HepG2 (cell line): ENCODE data around the gene ANLN. TPM values are rescaled to one million over a fixed set of nuclear protein-coding genes. Genes with fewer than 3 reads are reported as not detected.
A peak's percentile ranks its signal among the peaks of the same experiment; 100 is the strongest.

Source experiments
- ADNP ChIP-seq: sonication (generic); formaldehyde crosslinking; IDR thresholded peaks from 2 replicates; pipeline ENCODE4 v1.4.0; 2020; ENCODE audit warnings: missing genetic modification reagents
- ASH2L ChIP-seq: fragments of 300-600, 200-600 bp; sonication (generic); IDR thresholded peaks from 2 replicates; pipeline ENCODE4 v1.7.0; 2017; ENCODE audit warnings: low read depth, mild to moderate bottlenecking, moderate library complexity, mixed read lengths, low read length; ENCODE audit not compliant: insufficient read length
- GABPA ChIP-seq, 2 experiments: IDR thresholded peaks; 2 replicates each; pipeline ENCODE4 v1.6.1; 2011 to 2016; ENCODE audit warnings: low read depth in 2 of 2, low read length in 1 of 2, missing biosample characterization in 1 of 2, missing genetic modification characterization in 1 of 2
- GATA4 ChIP-seq: sonication (generic); IDR thresholded peaks from 2 replicates; pipeline ENCODE4 v1.6.1; 2016; ENCODE audit warnings: antibody characterized with exemption, low read depth, borderline replicate concordance
- GTF2F1 ChIP-seq: fragments of 150-350 bp; IDR thresholded peaks from 2 replicates; pipeline ENCODE4 v1.6.1; 2014; ENCODE audit warnings: low read length
- HDAC1 ChIP-seq: sonication (generic); formaldehyde crosslinking; IDR thresholded peaks from 2 replicates; pipeline ENCODE4 v1.5.1; 2020; ENCODE audit warnings: mild to moderate bottlenecking, missing genetic modification reagents
- HMGA1 ChIP-seq: sonication (generic); formaldehyde crosslinking; conservative IDR thresholded peaks from 2 replicates; pipeline ENCODE4 v1.4.0; 2020; ENCODE audit warnings: missing genetic modification reagents
- HNF4A ChIP-seq: sonication (generic); formaldehyde crosslinking; IDR thresholded peaks from 2 replicates; pipeline ENCODE4 v1.4.0; 2020; ENCODE audit warnings: missing genetic modification reagents
- MLXIP ChIP-seq: sonication (generic); formaldehyde crosslinking; IDR thresholded peaks from 2 replicates; pipeline ENCODE4 v1.9.0; 2021; ENCODE audit warnings: missing genetic modification reagents, borderline replicate concordance
- REXO4 ChIP-seq: sonication (generic); formaldehyde crosslinking; IDR thresholded peaks from 2 replicates; pipeline ENCODE4 v1.8.0; 2022; ENCODE audit warnings: missing genetic modification reagents, mild to moderate bottlenecking, borderline replicate concordance
- SAP130 ChIP-seq: IDR thresholded peaks from 2 replicates; pipeline ENCODE4 v1.6.1; 2016; ENCODE audit warnings: low read depth
- SP1 ChIP-seq, 2 experiments: fragments of 450-650 bp in 1 of 2; sonication (generic) in 1 of 2; formaldehyde crosslinking in 1 of 2; IDR thresholded peaks; 2 replicates each; pipeline versions ENCODE4 v1.4.0 to v1.6.1; 2016 to 2020; ENCODE audit warnings: missing genetic modification reagents in 1 of 2
- SPEN ChIP-seq: sonication (generic); formaldehyde crosslinking; IDR thresholded peaks from 2 replicates; pipeline ENCODE4 v1.5.1; 2020; ENCODE audit warnings: low read depth, mild to moderate bottlenecking, missing genetic modification reagents
- TCF7 ChIP-seq: sonication (generic); IDR thresholded peaks from 2 replicates; pipeline ENCODE4 v1.6.1; 2016; ENCODE audit warnings: antibody characterized with exemption, low read depth
- TFE3 ChIP-seq: IDR thresholded peaks from 2 replicates; pipeline ENCODE4 v1.6.1; 2016
- THAP11 ChIP-seq: IDR thresholded peaks from 2 replicates; pipeline ENCODE4 v1.6.1; 2016; ENCODE audit warnings: missing biosample characterization, missing genetic modification reagents
- ZFP36 ChIP-seq: fragments of 150-350 bp; IDR thresholded peaks from 2 replicates; pipeline ENCODE4 v1.6.1; 2018; ENCODE audit warnings: borderline replicate concordance, low read length, low read depth; ENCODE audit not compliant: partially characterized antibody
- ZNF121 ChIP-seq: sonication (generic); formaldehyde crosslinking; IDR thresholded peaks from 2 replicates; pipeline ENCODE4 v1.5.0; 2020; ENCODE audit warnings: mild to moderate bottlenecking, missing genetic modification reagents
- ZNF337 ChIP-seq: sonication (generic); formaldehyde crosslinking; IDR thresholded peaks from 2 replicates; pipeline ENCODE4 v1.5.1; 2020; ENCODE audit warnings: missing genetic modification reagents, low read depth, mild to moderate bottlenecking, borderline replicate concordance
- ZNF362 ChIP-seq: sonication (generic); formaldehyde crosslinking; IDR thresholded peaks from 2 replicates; pipeline ENCODE4 v1.4.0; 2020; ENCODE audit warnings: missing genetic modification reagents, mild to moderate bottlenecking, borderline replicate concordance
- ZNF382 ChIP-seq: sonication (generic); formaldehyde crosslinking; IDR thresholded peaks from 2 replicates; pipeline ENCODE4 v1.5.0; 2020; ENCODE audit warnings: missing genetic modification reagents, mild to moderate bottlenecking, borderline replicate concordance
- ZNF564 ChIP-seq: sonication (generic); formaldehyde crosslinking; IDR thresholded peaks from 2 replicates; pipeline ENCODE4 v1.8.1; 2023; ENCODE audit warnings: mild to moderate bottlenecking, missing genetic modification reagents
- ZNF777 ChIP-seq: sonication (generic); formaldehyde crosslinking; IDR thresholded peaks from 2 replicates; pipeline ENCODE4 v1.4.0; 2020; ENCODE audit warnings: missing genetic modification reagents
- ZNF883 ChIP-seq: sonication (generic); formaldehyde crosslinking; IDR thresholded peaks from 2 replicates; pipeline ENCODE4 v1.5.1; 2020; ENCODE audit warnings: mild to moderate bottlenecking, missing genetic modification reagents; ENCODE audit errors: not compliant biosample characterization
- polyA plus RNA-seq, 8 experiments: library from polyadenylated mRNA; depleted of rRNA in 3 of 8; stranded (reverse) in 7 of 8; unstranded in 1 of 8; fragments of >200 nt; fragmentation: Illumina TruSeq in 4 of 8; extraction: Trizol in 4 of 8; gene quantifications; 2 replicates each; pipeline versions ENCODE4 v1.2.1 to v1.2.3, GENCODE V29; 2011 to 2016; ENCODE audit warnings: low read depth in 4 of 8, missing spikeins in 1 of 8, mixed read lengths in 1 of 8; ENCODE audit not compliant: insufficient read depth in 1 of 8
- total RNA-seq, 5 experiments: library from RNA; depleted of rRNA; stranded (reverse); fragments of >200 nt; fragmentation: Illumina TruSeq; extraction: Trizol; gene quantifications; 2 replicates each; pipeline ENCODE4 v1.2.3, GENCODE V29; 2016; ENCODE audit warnings: low read depth in 1 of 5

ANLN gene
- total and polyA plus RNA-seq, 2 of the 13 experiments (the other 11 are each of a cell fraction or from before 2014, with no cell fraction given), result 20.0 to 72.0 TPM

- TF ChIP-seq MLXIP (CRISPR knock-in tag), result no peak
- no peak for TF ChIP-seq HMGA1
- TF ChIP-seq ZNF883 (CRISPR knock-in tag), result no peak
- no peak for TF ChIP-seq HDAC1
- TF ChIP-seq TCF7, result no peak
- TF ChIP-seq TFE3 (CRISPR knock-in tag), result no peak
- 0 out of 2 replicates have a peak, but pooled peaks have one; percentile 10 for TF ChIP-seq SAP130 (CRISPR knock-in tag)
- 0 out of 2 replicates have a peak, but pooled peaks have one; percentile 21 for TF ChIP-seq THAP11 (CRISPR knock-in tag)
- no peak for TF ChIP-seq GATA4
- no peak for TF ChIP-seq ZNF564 (CRISPR knock-in tag)
- no peak for TF ChIP-seq SP1 (IDR thresholded peaks at IDR 0.05)
- no peak for TF ChIP-seq SP1 (CRISPR knock-in tag; IDR thresholded peaks at IDR 0.05)
- TF ChIP-seq SPEN (CRISPR knock-in tag), result no peak
- TF ChIP-seq HNF4A (CRISPR knock-in tag), result no peak
- no peak for TF ChIP-seq GTF2F1
- TF ChIP-seq ASH2L, result peak; percentile 3
- TF ChIP-seq ZNF337 (CRISPR knock-in tag), result 0 out of 2 replicates have a peak, but pooled peaks have one; percentile 9
- no peak for TF ChIP-seq REXO4
- TF ChIP-seq ZNF121 (CRISPR knock-in tag), result 0 out of 2 replicates have a peak, but pooled peaks have one; percentile 10
- no peak for TF ChIP-seq ADNP (CRISPR knock-in tag)
- no peak for TF ChIP-seq ZNF382 (CRISPR knock-in tag)
- no peak for TF ChIP-seq ZFP36
- no peak for TF ChIP-seq GABPA (IDR thresholded peaks at IDR 0.05; ENCODE audit: low read depth, low read length)
- TF ChIP-seq GABPA (CRISPR knock-in tag; IDR thresholded peaks at IDR 0.05; ENCODE audit: low read depth), result no peak
- no peak for TF ChIP-seq ZNF777 (CRISPR knock-in tag)
- peak; percentile 53; the same call in 1 of the 2 replicates for TF ChIP-seq ZNF362 (CRISPR knock-in tag)
Observed at GRCh38 chr7:36391436-36392198, 2.0 kb downstream of the ANLN start (continued).
